Measurements from ENCODE around the gene NCOA7. TPM values are rescaled to one million over a fixed set of nuclear protein-coding genes. Genes with fewer than 3 reads are reported as not detected.
"Not testable (repeated sequence)": the region's sequence is repeated elsewhere in the genome, so short reads cannot be mapped to it uniquely, and the experiment has no call there.

Gene NCOA7
- total RNA-seq, 1 donor = 34.0 TPM

GRCh38 chr6:125899726-125900182 is 109.0 kb downstream of the NCOA7 start:
- Histone ChIP-seq H3K9me3 (ENCODE audit: low read depth, low read length) (no peaks in the 10 kb centered on the region), H2AFZ (ENCODE audit: low read length) (no peak overlapping the region), H3K4me3 (ENCODE audit: insufficient read depth, low read length) (no peak overlapping the region), H3K4me2 (ENCODE audit: insufficient read depth, low read length) (no peak overlapping the region), H3K27ac (ENCODE audit: low read depth, low read length) (no peak overlapping the region), H3K79me2 (ENCODE audit: insufficient read depth, low read length) (no peaks in the 10 kb centered on the region), H3K36me3 (ENCODE audit: insufficient read depth, low read length) (peaks cover 3% of the 10 kb centered on the region), H3K27me3 (ENCODE audit: insufficient read depth, low read length) (no peaks in the 10 kb centered on the region), H3K4me1 (ENCODE audit: insufficient read depth, low read length) (peaks cover 3% of the 10 kb centered on the region), H4K20me1 (ENCODE audit: insufficient read depth, low read length) (no peaks in the 10 kb centered on the region)
- no peak for DNase-seq (ENCODE audit: insufficient read length, low spot score, missing footprints)
- TF ChIP-seq, protein P1, sequence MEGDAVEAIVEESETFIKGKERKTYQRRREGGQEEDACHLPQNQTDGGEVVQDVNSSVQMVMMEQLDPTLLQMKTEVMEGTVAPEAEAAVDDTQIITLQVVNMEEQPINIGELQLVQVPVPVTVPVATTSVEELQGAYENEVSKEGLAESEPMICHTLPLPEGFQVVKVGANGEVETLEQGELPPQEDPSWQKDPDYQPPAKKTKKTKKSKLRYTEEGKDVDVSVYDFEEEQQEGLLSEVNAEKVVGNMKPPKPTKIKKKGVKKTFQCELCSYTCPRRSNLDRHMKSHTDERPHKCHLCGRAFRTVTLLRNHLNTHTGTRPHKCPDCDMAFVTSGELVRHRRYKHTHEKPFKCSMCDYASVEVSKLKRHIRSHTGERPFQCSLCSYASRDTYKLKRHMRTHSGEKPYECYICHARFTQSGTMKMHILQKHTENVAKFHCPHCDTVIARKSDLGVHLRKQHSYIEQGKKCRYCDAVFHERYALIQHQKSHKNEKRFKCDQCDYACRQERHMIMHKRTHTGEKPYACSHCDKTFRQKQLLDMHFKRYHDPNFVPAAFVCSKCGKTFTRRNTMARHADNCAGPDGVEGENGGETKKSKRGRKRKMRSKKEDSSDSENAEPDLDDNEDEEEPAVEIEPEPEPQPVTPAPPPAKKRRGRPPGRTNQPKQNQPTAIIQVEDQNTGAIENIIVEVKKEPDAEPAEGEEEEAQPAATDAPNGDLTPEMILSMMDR (IDR thresholded peaks at IDR 0.05; ENCODE audit: extremely low read depth, low read depth, low read length) = no peak

DNA sequence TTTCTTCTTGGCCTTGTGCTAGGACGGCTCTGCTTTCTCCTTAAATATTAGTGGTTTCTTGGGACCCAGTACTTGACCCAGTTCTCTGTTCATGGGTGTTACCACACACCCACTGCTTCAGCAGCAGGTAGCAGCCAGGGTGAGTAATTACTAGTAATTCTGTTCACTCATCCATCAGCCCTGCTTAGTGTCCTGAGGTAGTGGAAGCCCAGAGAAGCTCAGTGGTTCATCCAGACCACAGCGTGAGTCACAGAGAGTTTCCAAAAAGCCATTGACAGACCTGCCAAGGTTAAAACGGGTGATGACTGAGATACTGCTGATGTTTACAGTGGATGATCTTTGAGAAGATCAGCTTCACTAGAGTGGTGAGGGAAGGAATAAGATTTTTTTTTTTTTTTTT is 114.1 kb downstream of the NCOA7 start:
- Histone ChIP-seq H3K4me2 (ENCODE audit: insufficient read depth, low read length) (no peak overlapping the region), H3K27me3 (ENCODE audit: insufficient read depth, low read length) (no peaks in the 10 kb centered on the region), H3K36me3 (ENCODE audit: insufficient read depth, low read length) (peaks cover under 1% of the 10 kb centered on the region), H3K27ac (ENCODE audit: low read depth, low read length) (no peak overlapping the region), H3K4me3 (ENCODE audit: insufficient read depth, low read length) (no peak overlapping the region), H3K9me3 (ENCODE audit: low read depth, low read length) (no peaks in the 10 kb centered on the region), H3K79me2 (ENCODE audit: insufficient read depth, low read length) (no peaks in the 10 kb centered on the region), H3K4me1 (ENCODE audit: insufficient read depth, low read length) (peaks cover 8% of the 10 kb centered on the region), H2AFZ (ENCODE audit: low read length) (no peak overlapping the region), H4K20me1 (ENCODE audit: insufficient read depth, low read length) (no peaks in the 10 kb centered on the region)
- TF ChIP-seq, protein P1 (IDR thresholded peaks at IDR 0.05; ENCODE audit: extremely low read depth, low read depth, low read length) = no peak
- DNase-seq (ENCODE audit: insufficient read length, low spot score, missing footprints) = peak; percentile 66

- TF ChIP-seq, protein P1 (IDR thresholded peaks at IDR 0.05; ENCODE audit: extremely low read depth, low read depth, low read length) = peak; percentile 84
- no peaks in the 10 kb centered on the region for H4K20me1 ChIP-seq (ENCODE audit: insufficient read depth, low read length)
Measured at GRCh38 chr6:125906158-125906998, 115.6 kb downstream of the NCOA7 start.

GRCh38 chr6:125910527-125910926 is 119.8 kb downstream of the NCOA7 start:
- no peaks in the 10 kb centered on the region for H4K20me1 ChIP-seq (ENCODE audit: insufficient read depth, low read length)
- no peak overlapping the region for H3K4me3 ChIP-seq (ENCODE audit: insufficient read depth, low read length)
- no peaks in the 10 kb centered on the region for H3K27me3 ChIP-seq (ENCODE audit: insufficient read depth, low read length)
- H3K4me1 ChIP-seq (ENCODE audit: insufficient read depth, low read length) = peaks cover 23% of the 10 kb centered on the region
- no peak overlapping the region for H2AFZ ChIP-seq (ENCODE audit: low read length)
- peaks cover 5% of the 10 kb centered on the region for H3K36me3 ChIP-seq (ENCODE audit: insufficient read depth, low read length)
- no peaks in the 10 kb centered on the region for H3K9me3 ChIP-seq (ENCODE audit: low read depth, low read length)
- H3K27ac ChIP-seq (ENCODE audit: low read depth, low read length) = no peak overlapping the region
- no peaks in the 10 kb centered on the region for H3K79me2 ChIP-seq (ENCODE audit: insufficient read depth, low read length)
- DNase-seq (ENCODE audit: insufficient read length, low spot score, missing footprints) = no peak
- H3K4me2 ChIP-seq (ENCODE audit: insufficient read depth, low read length) = no peak overlapping the region
- TF ChIP-seq, protein P1 (IDR thresholded peaks at IDR 0.05; ENCODE audit: extremely low read depth, low read depth, low read length) = no peak

More at GRCh38 chr6:125906158-125906998, 115.6 kb downstream of the NCOA7 start:
- H3K27me3 ChIP-seq (ENCODE audit: insufficient read depth, low read length) = no peaks in the 10 kb centered on the region
- no peak overlapping the region for H3K27ac ChIP-seq (ENCODE audit: low read depth, low read length)
- no peak overlapping the region for H3K4me3 ChIP-seq (ENCODE audit: insufficient read depth, low read length)
- no peak overlapping the region for H3K4me2 ChIP-seq (ENCODE audit: insufficient read depth, low read length)
- no peaks in the 10 kb centered on the region for H3K9me3 ChIP-seq (ENCODE audit: low read depth, low read length)
- H3K36me3 ChIP-seq (ENCODE audit: insufficient read depth, low read length) = no peaks in the 10 kb centered on the region
- DNase-seq (ENCODE audit: insufficient read length, low spot score, missing footprints) = no peak
- H2AFZ ChIP-seq (ENCODE audit: low read length) = no peak overlapping the region
- H3K79me2 ChIP-seq (ENCODE audit: insufficient read depth, low read length) = no peaks in the 10 kb centered on the region
- H3K4me1 ChIP-seq (ENCODE audit: insufficient read depth, low read length) = peaks cover 15% of the 10 kb centered on the region

GRCh38 chr6:125911051-125911451 is 120.3 kb downstream of the NCOA7 start:
- not testable (repeated sequence) for H3K4me2 ChIP-seq (ENCODE audit: insufficient read depth, low read length); DNase-seq (ENCODE audit: insufficient read length, low spot score, missing footprints); H3K4me3 ChIP-seq (ENCODE audit: insufficient read depth, low read length); H3K27ac ChIP-seq (ENCODE audit: low read depth, low read length); H2AFZ ChIP-seq (ENCODE audit: low read length); H4K20me1 ChIP-seq (ENCODE audit: insufficient read depth, low read length); H3K36me3 ChIP-seq (ENCODE audit: insufficient read depth, low read length); H3K79me2 ChIP-seq (ENCODE audit: insufficient read depth, low read length); H3K9me3 ChIP-seq (ENCODE audit: low read depth, low read length); H3K27me3 ChIP-seq (ENCODE audit: insufficient read depth, low read length)
- peaks cover 23% of the 10 kb centered on the region for H3K4me1 ChIP-seq (ENCODE audit: insufficient read depth, low read length)

DNA sequence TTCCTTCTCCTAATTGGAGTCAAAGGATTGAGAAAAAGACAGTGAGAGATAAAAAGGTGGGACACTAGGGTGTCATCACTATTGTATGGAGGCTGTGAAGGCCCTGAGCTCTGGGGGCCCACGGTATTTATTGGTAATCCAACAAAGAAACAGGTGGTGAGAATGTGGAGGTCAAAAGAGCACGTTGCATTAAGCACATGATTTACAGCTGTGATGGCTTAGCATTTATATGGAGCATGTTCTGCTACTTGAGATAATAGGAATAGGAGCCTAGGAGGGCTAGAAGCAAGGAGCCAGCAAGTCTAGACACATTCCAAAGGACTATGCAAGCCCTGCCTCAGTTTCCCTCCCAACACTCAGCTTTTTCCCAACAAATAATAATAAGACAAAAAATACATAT is 121.7 kb downstream of the NCOA7 start:
- H3K36me3 ChIP-seq (ENCODE audit: insufficient read depth, low read length); H4K20me1 ChIP-seq (ENCODE audit: insufficient read depth, low read length); H3K4me3 ChIP-seq (ENCODE audit: insufficient read depth, low read length); H3K27ac ChIP-seq (ENCODE audit: low read depth, low read length); H3K79me2 ChIP-seq (ENCODE audit: insufficient read depth, low read length); H3K4me2 ChIP-seq (ENCODE audit: insufficient read depth, low read length); H3K27me3 ChIP-seq (ENCODE audit: insufficient read depth, low read length); H3K9me3 ChIP-seq (ENCODE audit: low read depth, low read length); H2AFZ ChIP-seq (ENCODE audit: low read length); DNase-seq (ENCODE audit: insufficient read length, low spot score, missing footprints): not testable (repeated sequence)
- peaks cover 23% of the 10 kb centered on the region for H3K4me1 ChIP-seq (ENCODE audit: insufficient read depth, low read length)
